Stimulated activated CD4-positive, alpha-beta T cell treated with anti-CD3 and anti-CD28 coated beads, Interleukin-1b, Interleukin-23, amount 100 ng/mL, for 48 hours (primary cell): ENCODE results near the gene OR52N1.
A peak's percentile ranks its signal among the peaks of the same experiment; 100 is the strongest.

Experiments
- DNase-seq: peaks from one replicate; pipeline ENCODE4 v3.0.0-alpha.2; 2020

The OR52N1 gene

DNA sequence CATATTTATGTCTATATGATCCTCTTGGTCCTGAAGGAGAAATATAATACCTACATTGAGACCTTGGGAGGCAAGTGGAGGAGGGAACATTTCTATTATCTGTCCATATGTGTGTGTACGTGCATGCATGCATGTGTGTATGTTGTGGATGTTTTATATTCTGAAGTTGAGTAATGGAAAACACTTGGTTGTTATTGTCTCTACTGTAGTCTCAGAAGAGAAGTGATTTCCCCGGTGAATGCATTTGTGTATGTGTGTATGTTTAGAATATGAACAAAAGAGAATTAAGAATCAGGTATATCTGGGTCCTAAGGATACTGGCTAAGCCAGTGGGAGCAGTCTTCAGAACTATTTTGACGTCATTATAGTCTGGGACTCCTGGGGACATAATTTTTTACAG lies at the start of gene OR52N1:
Gene OR52N1, minus strand, starts transcription at position 101 of the 400 bp plus-strand sequence. CDS start 2,449 bp downstream, outside the sequence.
- no peak for DNase-seq

GRCh38 chr11:5837695-5838094 lies 46.6 kb upstream of the OR52N1 start:
- DNase-seq = no peak

DNA sequence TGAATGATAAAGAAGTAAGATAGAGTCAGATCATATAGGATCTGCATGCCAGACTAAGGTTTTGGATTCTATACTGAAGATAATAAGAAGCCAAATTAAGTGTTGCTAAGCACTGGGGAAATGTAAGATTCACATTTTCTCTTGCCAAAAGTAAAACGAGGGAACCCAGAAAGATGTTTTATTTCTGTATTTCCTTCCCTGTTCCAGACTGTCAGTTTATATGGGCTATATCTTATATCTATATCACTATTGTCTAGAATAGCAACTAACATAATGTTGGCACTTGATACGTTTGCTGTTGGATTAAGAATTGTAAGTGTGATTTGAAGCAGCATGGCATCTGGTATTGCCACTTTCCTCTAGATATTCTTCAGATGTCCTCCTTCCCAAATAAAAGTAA lies 42.4 kb upstream of the OR52N1 start:
- no peak for DNase-seq

DNA sequence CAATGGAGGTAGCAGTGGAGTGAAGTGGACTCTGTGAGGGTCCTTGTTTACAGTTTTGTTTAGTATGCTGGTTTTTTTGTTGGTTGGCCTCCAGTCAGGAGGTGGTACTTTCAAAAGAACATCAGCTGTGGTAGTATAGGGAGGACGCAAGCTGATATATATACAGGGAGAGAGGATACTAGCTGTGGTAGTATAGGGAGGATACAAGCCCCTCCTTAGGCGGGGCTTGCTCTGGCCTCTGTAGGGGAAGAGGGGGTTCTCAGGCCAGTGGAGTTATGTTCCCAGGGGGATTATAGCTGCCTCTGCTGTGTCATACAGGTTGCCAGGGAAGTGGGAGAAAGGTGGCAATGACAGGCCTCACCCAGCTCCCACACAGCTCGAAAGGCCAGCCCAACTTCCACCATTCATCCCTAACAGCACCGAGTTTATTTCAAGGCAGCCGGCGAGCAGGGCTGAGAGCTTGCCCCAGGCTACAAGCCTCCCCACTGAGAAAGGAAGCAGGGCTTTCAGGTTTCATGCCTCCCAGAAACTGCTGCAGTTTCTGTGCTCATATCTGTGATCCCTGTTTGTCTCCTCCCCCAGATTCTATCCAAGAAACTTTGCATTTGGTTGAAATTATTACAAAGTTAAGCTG lies 40.2 kb upstream of the OR52N1 start:
- no peak for DNase-seq

GRCh38 chr11:5818245-5818886 lies 27.3 kb upstream of the OR52N1 start:
- DNase-seq = no peak

DNA sequence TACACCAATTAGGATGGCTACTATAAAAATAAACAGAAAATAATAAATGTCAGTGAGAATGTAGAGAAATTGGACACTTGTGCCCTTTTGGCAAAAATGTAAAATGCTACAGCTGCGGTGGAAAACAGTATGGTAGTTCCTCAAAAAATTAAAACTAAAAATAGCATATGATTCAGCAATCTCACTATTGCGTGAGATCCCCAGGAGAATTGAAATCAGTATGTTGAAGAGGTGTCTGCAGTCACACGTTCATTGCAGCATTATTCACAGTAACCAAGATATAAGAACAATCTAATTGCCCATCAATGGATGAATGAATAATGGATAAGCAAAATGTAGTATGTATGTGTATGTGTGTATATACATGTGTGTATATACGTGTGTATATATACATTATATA lies 24.5 kb upstream of the OR52N1 start:
- no peak for DNase-seq

- no peak for DNase-seq
Measured at GRCh38 chr11:5809905-5810795, 19.1 kb upstream of the OR52N1 start.

GRCh38 chr11:5809122-5809519 lies 18.1 kb upstream of the OR52N1 start:
- no peak for DNase-seq

GRCh38 chr11:5808500-5809121 lies 17.5 kb upstream of the OR52N1 start, which contains the start of gene OR52N2:
TSS of gene OR52N2 (plus strand) at chr11:5808924. CDS start at chr11:5820336, 11,412 bp downstream.
- DNase-seq = peak; percentile 66

DNA sequence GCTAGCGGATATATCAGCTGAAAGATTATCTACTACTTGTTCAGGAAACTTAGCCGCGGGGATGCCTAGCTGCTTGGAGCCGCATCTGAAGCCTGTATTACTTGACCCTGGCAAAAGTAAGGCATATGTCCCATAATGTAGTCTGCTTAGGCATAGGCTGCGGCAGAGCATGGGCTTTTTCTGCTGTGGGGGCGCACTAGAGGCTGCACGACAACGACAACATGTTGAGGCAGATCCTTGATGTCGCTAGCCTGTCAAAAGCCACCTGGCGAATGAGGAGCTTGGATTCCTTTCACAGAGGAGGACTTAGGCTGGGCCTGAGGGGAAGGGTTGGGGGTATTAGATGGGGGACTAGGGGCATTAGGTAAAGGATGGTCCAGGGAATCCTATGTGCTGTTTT lies 16.5 kb upstream of the OR52N1 start:
- no peak for DNase-seq

GRCh38 chr11:5803982-5804381 lies 12.9 kb upstream of the OR52N1 start:
- DNase-seq = no peak

- no peak for DNase-seq
Measured at GRCh38 chr11:5796541-5796940, 5.5 kb upstream of the OR52N1 start.

DNA sequence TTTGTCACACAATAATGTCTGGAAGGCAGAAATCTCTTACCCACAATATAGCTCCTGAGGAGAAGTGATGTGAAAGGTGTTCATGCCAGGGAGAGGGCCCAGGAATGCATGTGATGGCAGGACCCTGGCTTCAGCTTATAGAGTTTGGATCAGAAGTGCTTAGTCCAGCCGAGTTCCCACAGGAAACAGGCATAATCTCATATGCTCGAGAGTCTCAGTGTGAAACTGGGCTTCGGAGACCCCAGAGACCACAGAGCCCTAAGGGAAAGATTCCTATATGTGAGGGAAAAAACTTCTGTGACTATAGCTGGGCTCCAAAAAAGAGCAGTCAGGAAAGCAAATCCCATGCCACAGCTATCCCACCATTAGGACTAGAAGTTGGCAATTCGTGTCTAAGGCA lies 7.8 kb downstream of the OR52N1 start, which contains the start of gene OR52N5:
Gene OR52N5, minus strand, starts transcription at position 101 of the 400 bp plus-strand sequence. CDS start 4,721 bp downstream, outside the sequence.
- DNase-seq = no peak

GRCh38 chr11:5767056-5767455 lies 24.0 kb downstream of the OR52N1 start:
- no peak for DNase-seq

DNA sequence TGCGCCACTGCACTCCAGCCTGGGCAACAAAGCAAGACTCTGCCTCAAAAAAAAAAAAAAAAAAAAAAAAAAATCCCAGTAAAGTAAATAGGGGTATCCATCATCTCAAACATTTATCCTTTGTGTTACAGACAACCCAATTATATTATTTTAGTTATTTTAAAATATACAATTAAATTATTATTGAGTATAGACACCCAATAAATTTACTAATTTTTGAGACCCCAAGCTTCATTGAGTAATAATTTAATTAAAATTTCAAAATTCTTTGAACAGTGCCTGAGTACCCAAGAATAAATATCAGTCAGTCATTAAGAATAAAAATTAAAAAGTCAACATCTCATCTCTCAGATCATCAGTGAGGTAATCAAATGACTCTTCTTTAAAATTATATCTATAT lies 37.1 kb downstream of the OR52N1 start, which contains the start of gene OR52N4:
Gene OR52N4, plus strand, starts transcription at position 301 of the 400 bp plus-strand sequence. CDS start 498 bp downstream, outside the sequence.
- no peak for DNase-seq

DNA sequence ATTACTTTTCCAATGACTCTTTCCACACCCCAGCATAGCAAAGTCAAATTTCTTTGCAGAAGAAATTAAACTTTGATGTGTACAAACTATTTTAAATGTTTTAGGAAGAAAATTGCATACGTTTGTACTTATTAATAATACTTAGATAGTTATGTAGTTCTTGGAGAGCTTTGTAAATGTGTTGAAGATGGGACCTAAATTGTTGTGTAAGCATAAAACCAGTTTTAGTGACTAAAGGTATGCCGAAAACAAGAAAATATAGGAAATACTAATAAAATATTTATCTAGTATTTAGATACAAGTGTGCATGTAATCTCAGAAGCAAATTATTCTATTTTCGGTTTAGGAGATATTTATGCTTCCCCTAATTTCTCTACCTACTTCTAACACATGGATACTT lies 41.2 kb downstream of the OR52N1 start:
- no peak for DNase-seq

DNA sequence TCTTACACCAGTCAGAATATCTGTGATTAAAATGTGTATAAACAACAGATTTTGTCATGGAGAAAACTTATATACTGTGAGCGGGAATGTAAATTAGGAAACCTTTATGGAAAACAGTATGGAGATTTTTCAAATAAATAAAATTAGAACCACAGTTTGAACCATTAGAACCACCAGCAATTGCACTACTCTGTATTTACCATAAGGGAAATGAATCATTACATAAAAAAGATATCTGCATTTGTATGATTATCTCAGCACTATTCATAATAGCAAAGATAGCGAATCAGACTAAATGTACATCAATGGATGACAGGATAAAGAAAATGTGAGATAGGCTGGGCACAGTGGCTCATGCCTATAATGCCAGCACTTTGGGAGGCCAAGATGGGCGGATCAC lies 44.5 kb downstream of the OR52N1 start:
- no peak for DNase-seq

GRCh38 chr11:5738431-5738830 lies 52.6 kb downstream of the OR52N1 start:
- no peak for DNase-seq

DNA sequence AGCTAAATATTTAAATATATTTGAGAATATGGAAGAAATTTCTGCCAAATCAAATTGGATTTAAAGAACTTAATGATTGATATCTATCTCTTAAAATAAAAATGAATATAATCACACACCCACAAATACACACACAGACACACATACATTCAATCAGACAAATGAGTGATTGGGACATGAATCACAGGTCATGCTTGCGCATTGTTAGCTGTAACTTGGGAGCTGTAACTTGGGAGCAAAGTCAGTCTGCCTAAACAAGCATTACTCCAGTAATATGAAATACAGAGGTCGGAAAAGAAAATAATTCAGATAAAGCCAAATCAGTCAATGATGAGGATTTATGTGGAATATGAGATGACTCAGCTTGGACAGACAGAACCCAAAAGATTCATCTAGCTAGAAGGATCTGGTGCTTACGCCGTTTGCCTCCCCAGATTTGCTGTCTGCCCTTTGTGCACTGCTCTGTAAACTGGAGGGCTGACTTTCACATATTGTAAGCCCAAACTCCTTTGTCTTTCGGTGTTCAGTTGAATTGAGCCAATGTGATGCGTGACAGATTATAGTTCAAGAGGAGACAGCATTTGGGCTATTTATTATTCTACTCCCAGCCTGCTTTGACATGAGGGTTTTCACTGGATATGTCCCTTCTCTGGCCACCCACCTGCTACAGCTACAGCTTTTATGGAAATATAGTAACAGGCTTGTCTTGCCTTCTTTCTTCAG lies 53.2 kb downstream of the OR52N1 start:
- no peak for DNase-seq

- no peak for DNase-seq
Measured at GRCh38 chr11:5737091-5737490, 54.0 kb downstream of the OR52N1 start.
